WTC11 (cell line): ENCODE data around the gene GNAL.

Source experiments
- CTCF ChIP-seq: fragments of 200-600 bp; IDR thresholded peaks from 2 replicates; pipeline ENCODE4 v1.8.0; 2022; ENCODE audit warnings: antibody characterized with exemption
- FOXP4 ChIP-seq: sonication (generic); formaldehyde crosslinking; IDR thresholded peaks from 2 replicates; pipeline ENCODE4 v1.8.0; 2022; ENCODE audit warnings: mild to moderate bottlenecking, missing genetic modification reagents
- HMGA2 ChIP-seq: fragments of 250-450 bp; sonication (Bioruptor Pico); IDR thresholded peaks from 2 replicates; pipeline ENCODE4 v1.4.0; 2021; ENCODE audit warnings: mild to moderate bottlenecking, moderate library complexity
- NR3C1 ChIP-seq: sonication (generic); formaldehyde crosslinking; conservative IDR thresholded peaks from 2 replicates; pipeline ENCODE4 v1.8.1; 2023; ENCODE audit warnings: low read depth, mild to moderate bottlenecking, missing genetic modification reagents
- TP53 ChIP-seq: sonication (generic); formaldehyde crosslinking; IDR thresholded peaks from 2 replicates; pipeline ENCODE4 v1.8.1; 2023; ENCODE audit warnings: mild to moderate bottlenecking, missing genetic modification reagents

GRCh38 chr18:11728249-11728648, 39.2 kb downstream of the GNAL start:
- TF ChIP-seq CTCF (no peak), TP53 (CRISPR knock-in tag) (no peak), NR3C1 (CRISPR knock-in tag) (no peak), FOXP4 (no peak), HMGA2 (no peak)
